Measurements from ENCODE around the gene EBI3.

DNA sequence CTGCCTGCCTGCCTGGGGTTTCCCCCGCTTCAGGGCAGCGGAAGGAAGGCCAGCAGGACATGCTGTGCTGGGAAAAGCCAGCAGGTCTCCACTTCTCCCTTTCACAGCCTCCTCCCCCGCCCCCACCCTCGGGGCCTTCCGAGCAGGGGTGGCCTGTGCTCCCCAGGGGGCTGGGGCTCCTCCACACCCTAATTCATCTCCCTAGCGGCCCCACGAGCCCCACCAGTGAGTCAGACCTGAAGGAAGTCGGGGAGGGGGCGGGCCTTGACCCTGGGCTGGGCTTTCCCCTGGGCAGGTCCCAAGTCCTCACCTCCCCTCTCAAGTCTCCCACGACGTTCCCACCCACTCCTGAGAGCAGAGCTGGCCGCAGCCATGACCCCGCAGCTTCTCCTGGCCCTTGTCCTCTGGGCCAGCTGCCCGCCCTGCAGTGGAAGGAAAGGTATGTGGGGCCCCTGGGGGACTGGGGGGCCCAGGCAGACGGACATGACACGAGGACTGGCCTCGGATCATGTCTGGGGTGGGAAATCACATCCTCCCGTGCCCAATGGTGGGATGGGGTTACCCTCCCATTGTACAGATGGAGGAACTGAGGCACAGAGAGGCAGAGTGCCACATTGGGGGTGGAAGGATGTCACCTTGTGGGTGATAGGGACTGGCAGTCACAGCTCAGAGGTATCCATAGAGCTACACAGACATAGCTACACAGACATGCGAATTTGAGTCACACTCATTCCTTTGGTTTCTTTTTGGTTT is at the start of gene EBI3:
- TF ChIP-seq CTCF (conservative IDR thresholded peaks at IDR 0.05; ENCODE audit: low read length) = no peak
- TF ChIP-seq EZH2phosphoT487 (IDR thresholded peaks at IDR 0.05; ENCODE audit: borderline replicate concordance, low read depth, low read length) = no peak

Measured in OCI-LY7 (cell line).